ENCODE data around the gene ARHGEF35.
"Not testable (repeated sequence)": the region's sequence is repeated elsewhere in the genome, so short reads cannot be mapped to it uniquely, and the experiment has no call there.

The ARHGEF35 gene

DNA sequence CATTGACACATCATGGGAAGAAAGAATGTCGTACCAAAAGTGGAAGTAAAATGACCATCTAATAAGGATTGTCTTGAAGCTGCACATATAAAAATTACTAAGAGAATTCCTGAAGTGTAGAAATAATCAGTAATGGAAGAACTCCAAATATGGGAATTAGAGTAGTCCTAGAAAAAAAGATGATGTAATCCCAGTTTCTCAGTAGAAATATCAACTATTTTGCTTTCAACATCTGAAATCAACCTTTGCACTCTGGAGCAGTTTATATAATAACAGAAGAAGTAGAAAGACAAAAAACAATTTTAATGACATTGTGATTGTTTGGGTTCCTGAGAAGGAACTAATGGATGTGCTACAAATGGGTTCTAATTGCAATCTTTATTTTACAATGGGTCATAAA, 37.4 kb upstream of the ARHGEF35 start:
- not testable (repeated sequence) for H3K4me2 ChIP-seq (ENCODE audit: low read length); H2AFZ ChIP-seq (ENCODE audit: insufficient read depth, low read length, poor library complexity); H3K14ac ChIP-seq (ENCODE audit: low read length); H4K91ac ChIP-seq (ENCODE audit: low read depth, low read length); H2BK12ac ChIP-seq (ENCODE audit: low read length); H3K4me1 ChIP-seq (ENCODE audit: control insufficient read depth in 1 of 2, insufficient read depth in 2 of 2, low read length in 2 of 2); H4K12ac ChIP-seq (ENCODE audit: low read depth, low read length); H3K4me3 ChIP-seq (ENCODE audit: low read depth, low read length); H3K79me2 ChIP-seq (ENCODE audit: control insufficient read depth, insufficient read depth, low read length, poor library complexity); H3K27me3 ChIP-seq (ENCODE audit: insufficient read depth, low read length); H3K9ac ChIP-seq (ENCODE audit: low read length); H3K27ac ChIP-seq (ENCODE audit: low read depth, low read length); H2BK5ac ChIP-seq (ENCODE audit: low read depth, low read length, poor library complexity); H3K23ac ChIP-seq (ENCODE audit: low read length); H2AK5ac ChIP-seq (ENCODE audit: low read length); H4K8ac ChIP-seq (ENCODE audit: low read depth, low read length); H3K18ac ChIP-seq (ENCODE audit: low read length); H3K36me3 ChIP-seq (ENCODE audit: control insufficient read depth in 1 of 2, insufficient read depth in 2 of 2, low read length in 2 of 2); DNase-seq; H3K79me1 ChIP-seq (ENCODE audit: low read length); H2BK120ac ChIP-seq (ENCODE audit: insufficient read depth, low read length, poor library complexity); H3K9me3 ChIP-seq (ENCODE audit: insufficient read depth, low read depth, low read length); H3K4ac ChIP-seq (ENCODE audit: low read depth, low read length)
- WGBS (ENCODE audit: extremely low coverage, insufficient coverage, insufficient read length) = no CpG with 5 or more reads among the region's 1 CpG

DNA sequence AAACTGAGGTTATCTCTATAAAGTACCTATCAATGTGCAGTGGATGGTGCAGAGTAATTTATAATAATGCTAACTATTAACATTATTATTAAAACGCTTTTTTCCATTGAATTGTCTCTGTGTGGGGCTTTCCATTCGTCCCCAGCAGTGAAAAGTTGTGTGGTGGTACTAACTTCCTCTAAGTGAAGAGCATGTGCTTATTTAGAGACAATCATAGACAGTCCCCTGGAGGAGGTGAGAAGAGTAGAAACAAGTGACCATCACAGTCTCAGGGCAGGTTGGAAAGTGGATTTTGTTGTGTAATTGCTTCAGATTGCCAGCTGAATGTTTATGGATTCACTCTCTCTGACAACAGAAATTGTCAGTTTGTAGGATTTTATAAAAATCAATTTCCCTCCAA, 35.4 kb upstream of the ARHGEF35 start:
- not testable (repeated sequence) for H3K23ac ChIP-seq (ENCODE audit: low read length); H2BK120ac ChIP-seq (ENCODE audit: insufficient read depth, low read length, poor library complexity); H3K36me3 ChIP-seq (ENCODE audit: control insufficient read depth in 1 of 2, insufficient read depth in 2 of 2, low read length in 2 of 2); H3K27ac ChIP-seq (ENCODE audit: low read depth, low read length); H3K4me1 ChIP-seq (ENCODE audit: control insufficient read depth in 1 of 2, insufficient read depth in 2 of 2, low read length in 2 of 2); H3K18ac ChIP-seq (ENCODE audit: low read length); H3K9ac ChIP-seq (ENCODE audit: low read length); H2BK12ac ChIP-seq (ENCODE audit: low read length); H3K79me1 ChIP-seq (ENCODE audit: low read length); H4K8ac ChIP-seq (ENCODE audit: low read depth, low read length); H3K14ac ChIP-seq (ENCODE audit: low read length); H3K79me2 ChIP-seq (ENCODE audit: control insufficient read depth, insufficient read depth, low read length, poor library complexity); H2AFZ ChIP-seq (ENCODE audit: insufficient read depth, low read length, poor library complexity); H4K12ac ChIP-seq (ENCODE audit: low read depth, low read length); H3K4ac ChIP-seq (ENCODE audit: low read depth, low read length); H3K9me3 ChIP-seq (ENCODE audit: insufficient read depth, low read depth, low read length); H3K27me3 ChIP-seq (ENCODE audit: insufficient read depth, low read length); H3K4me2 ChIP-seq (ENCODE audit: low read length); H2BK5ac ChIP-seq (ENCODE audit: low read depth, low read length, poor library complexity); H4K91ac ChIP-seq (ENCODE audit: low read depth, low read length); DNase-seq; H2AK5ac ChIP-seq (ENCODE audit: low read length); H3K4me3 ChIP-seq (ENCODE audit: low read depth, low read length)
- no CpG with 5 or more reads among the region's 2 CpGs for WGBS (ENCODE audit: extremely low coverage, insufficient coverage, insufficient read length)

DNA sequence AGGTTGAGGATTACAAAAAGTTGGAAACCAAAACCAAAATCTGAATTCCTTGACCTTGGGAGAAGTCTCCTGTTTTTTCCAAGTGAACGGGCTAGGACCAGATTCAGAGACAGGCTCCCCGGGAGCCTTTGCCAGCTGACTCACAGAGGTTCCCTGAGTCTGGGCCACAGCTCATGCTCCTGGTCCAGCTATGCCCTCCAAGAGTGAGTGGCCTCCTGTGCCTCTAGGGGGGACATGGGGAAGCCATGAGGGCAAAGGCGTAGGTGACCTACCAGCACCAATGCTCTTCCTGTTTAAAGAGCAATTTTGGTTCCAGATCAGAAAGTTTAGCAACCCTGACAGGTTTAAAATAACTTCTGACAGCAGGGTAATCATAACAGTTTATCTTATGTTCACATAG, 33.2 kb upstream of the ARHGEF35 start:
- whole genome bisulfite sequencing (ENCODE audit: extremely low coverage, insufficient coverage, insufficient read length) = no CpG with 5 or more reads among the region's 3 CpGs
- not testable (repeated sequence) for H3K23ac ChIP-seq (ENCODE audit: low read length); H3K18ac ChIP-seq (ENCODE audit: low read length)

DNA sequence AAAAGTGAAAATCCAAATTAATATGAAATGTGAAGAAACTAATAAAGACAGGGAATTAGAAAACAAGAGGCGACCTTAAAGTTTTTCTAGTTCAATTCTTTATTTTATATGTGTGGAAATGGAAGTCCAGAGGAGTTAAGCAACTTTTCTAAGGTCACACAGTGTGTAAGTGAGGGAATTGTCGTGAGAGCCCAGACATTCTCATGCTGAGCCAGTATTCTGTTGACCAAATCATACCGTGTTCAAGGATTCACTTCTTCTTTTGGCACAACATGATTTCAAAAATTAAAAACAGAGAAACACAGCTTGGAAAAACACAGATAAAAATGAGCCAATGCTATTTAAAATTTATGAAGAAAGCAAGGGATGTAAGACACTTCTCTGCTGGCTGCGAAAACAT, 31.2 kb upstream of the ARHGEF35 start:
- not testable (repeated sequence) for H2BK120ac ChIP-seq (ENCODE audit: insufficient read depth, low read length, poor library complexity); H3K79me2 ChIP-seq (ENCODE audit: control insufficient read depth, insufficient read depth, low read length, poor library complexity); H3K4me2 ChIP-seq (ENCODE audit: low read length); H2BK5ac ChIP-seq (ENCODE audit: low read depth, low read length, poor library complexity); H2AFZ ChIP-seq (ENCODE audit: insufficient read depth, low read length, poor library complexity); H2AK5ac ChIP-seq (ENCODE audit: low read length); H3K9ac ChIP-seq (ENCODE audit: low read length); H3K4me1 ChIP-seq (ENCODE audit: control insufficient read depth in 1 of 2, insufficient read depth in 2 of 2, low read length in 2 of 2); H3K4ac ChIP-seq (ENCODE audit: low read depth, low read length); H4K8ac ChIP-seq (ENCODE audit: low read depth, low read length); H3K79me1 ChIP-seq (ENCODE audit: low read length); H3K27ac ChIP-seq (ENCODE audit: low read depth, low read length); H3K27me3 ChIP-seq (ENCODE audit: insufficient read depth, low read length); H3K4me3 ChIP-seq (ENCODE audit: low read depth, low read length); H3K23ac ChIP-seq (ENCODE audit: low read length); H3K9me3 ChIP-seq (ENCODE audit: insufficient read depth, low read depth, low read length); H4K91ac ChIP-seq (ENCODE audit: low read depth, low read length); H4K12ac ChIP-seq (ENCODE audit: low read depth, low read length); H3K14ac ChIP-seq (ENCODE audit: low read length); H2BK12ac ChIP-seq (ENCODE audit: low read length); H3K36me3 ChIP-seq (ENCODE audit: control insufficient read depth in 1 of 2, insufficient read depth in 2 of 2, low read length in 2 of 2); H3K18ac ChIP-seq (ENCODE audit: low read length)
- peak; percentile 0 for DNase-seq
- no CpG with 5 or more reads among the region's 4 CpGs for WGBS (ENCODE audit: extremely low coverage, insufficient coverage, insufficient read length)

More for the DNA sequence above, 33.2 kb upstream of the ARHGEF35 start:
- not testable (repeated sequence) for H3K79me1 ChIP-seq (ENCODE audit: low read length); H2BK120ac ChIP-seq (ENCODE audit: insufficient read depth, low read length, poor library complexity); H3K4me1 ChIP-seq (ENCODE audit: control insufficient read depth in 1 of 2, insufficient read depth in 2 of 2, low read length in 2 of 2); H3K27me3 ChIP-seq (ENCODE audit: insufficient read depth, low read length); H4K8ac ChIP-seq (ENCODE audit: low read depth, low read length); H3K4ac ChIP-seq (ENCODE audit: low read depth, low read length); H2BK12ac ChIP-seq (ENCODE audit: low read length); H2AFZ ChIP-seq (ENCODE audit: insufficient read depth, low read length, poor library complexity); H3K79me2 ChIP-seq (ENCODE audit: control insufficient read depth, insufficient read depth, low read length, poor library complexity); DNase-seq; H3K9me3 ChIP-seq (ENCODE audit: insufficient read depth, low read depth, low read length); H3K14ac ChIP-seq (ENCODE audit: low read length); H3K36me3 ChIP-seq (ENCODE audit: control insufficient read depth in 1 of 2, insufficient read depth in 2 of 2, low read length in 2 of 2); H2BK5ac ChIP-seq (ENCODE audit: low read depth, low read length, poor library complexity); H3K4me3 ChIP-seq (ENCODE audit: low read depth, low read length); H3K27ac ChIP-seq (ENCODE audit: low read depth, low read length); H4K91ac ChIP-seq (ENCODE audit: low read depth, low read length); H3K9ac ChIP-seq (ENCODE audit: low read length); H3K4me2 ChIP-seq (ENCODE audit: low read length); H4K12ac ChIP-seq (ENCODE audit: low read depth, low read length); H2AK5ac ChIP-seq (ENCODE audit: low read length)

DNA sequence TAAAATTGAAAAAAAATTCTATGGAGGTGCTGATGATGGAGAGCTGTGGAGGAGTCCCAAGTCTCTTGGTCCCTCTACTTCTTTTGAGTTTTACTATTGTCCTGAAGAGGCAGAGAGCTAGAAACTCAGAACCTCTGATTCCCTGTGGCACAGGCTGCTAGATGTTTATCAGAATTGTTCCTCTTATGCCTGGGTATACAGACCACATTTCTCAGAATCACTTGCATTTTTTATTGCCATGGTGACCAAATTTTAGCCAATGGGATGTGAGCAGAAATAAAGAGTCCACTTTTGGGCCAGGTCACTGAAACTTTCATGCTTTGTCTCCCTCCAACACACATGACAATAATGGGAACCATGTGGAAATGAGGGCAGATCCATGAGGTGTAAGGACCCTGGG, 28.0 kb upstream of the ARHGEF35 start:
- H3K9me3 ChIP-seq (ENCODE audit: insufficient read depth, low read depth, low read length); H3K27ac ChIP-seq (ENCODE audit: low read depth, low read length); H2AK5ac ChIP-seq (ENCODE audit: low read length); H3K14ac ChIP-seq (ENCODE audit: low read length); H2AFZ ChIP-seq (ENCODE audit: insufficient read depth, low read length, poor library complexity); H3K27me3 ChIP-seq (ENCODE audit: insufficient read depth, low read length); H2BK12ac ChIP-seq (ENCODE audit: low read length); DNase-seq; H2BK120ac ChIP-seq (ENCODE audit: insufficient read depth, low read length, poor library complexity); H3K18ac ChIP-seq (ENCODE audit: low read length); H4K8ac ChIP-seq (ENCODE audit: low read depth, low read length); H3K9ac ChIP-seq (ENCODE audit: low read length); H4K91ac ChIP-seq (ENCODE audit: low read depth, low read length); H3K79me2 ChIP-seq (ENCODE audit: control insufficient read depth, insufficient read depth, low read length, poor library complexity); H3K4me2 ChIP-seq (ENCODE audit: low read length); H4K12ac ChIP-seq (ENCODE audit: low read depth, low read length); H3K4ac ChIP-seq (ENCODE audit: low read depth, low read length); H3K79me1 ChIP-seq (ENCODE audit: low read length); H3K4me1 ChIP-seq (ENCODE audit: control insufficient read depth in 1 of 2, insufficient read depth in 2 of 2, low read length in 2 of 2); H3K23ac ChIP-seq (ENCODE audit: low read length); H2BK5ac ChIP-seq (ENCODE audit: low read depth, low read length, poor library complexity); H3K4me3 ChIP-seq (ENCODE audit: low read depth, low read length); H3K36me3 ChIP-seq (ENCODE audit: control insufficient read depth in 1 of 2, insufficient read depth in 2 of 2, low read length in 2 of 2): not testable (repeated sequence)

All from trophoblast cell (in vitro differentiated cells and primary cell).